ENCODE measurements around the gene XRCC5. TPM values are rescaled to one million over a fixed set of nuclear protein-coding genes. Genes with fewer than 3 reads are reported as not detected.

XRCC5 gene
- total RNA-seq, 1 experiment from 2014 or later = 534 TPM

DNA sequence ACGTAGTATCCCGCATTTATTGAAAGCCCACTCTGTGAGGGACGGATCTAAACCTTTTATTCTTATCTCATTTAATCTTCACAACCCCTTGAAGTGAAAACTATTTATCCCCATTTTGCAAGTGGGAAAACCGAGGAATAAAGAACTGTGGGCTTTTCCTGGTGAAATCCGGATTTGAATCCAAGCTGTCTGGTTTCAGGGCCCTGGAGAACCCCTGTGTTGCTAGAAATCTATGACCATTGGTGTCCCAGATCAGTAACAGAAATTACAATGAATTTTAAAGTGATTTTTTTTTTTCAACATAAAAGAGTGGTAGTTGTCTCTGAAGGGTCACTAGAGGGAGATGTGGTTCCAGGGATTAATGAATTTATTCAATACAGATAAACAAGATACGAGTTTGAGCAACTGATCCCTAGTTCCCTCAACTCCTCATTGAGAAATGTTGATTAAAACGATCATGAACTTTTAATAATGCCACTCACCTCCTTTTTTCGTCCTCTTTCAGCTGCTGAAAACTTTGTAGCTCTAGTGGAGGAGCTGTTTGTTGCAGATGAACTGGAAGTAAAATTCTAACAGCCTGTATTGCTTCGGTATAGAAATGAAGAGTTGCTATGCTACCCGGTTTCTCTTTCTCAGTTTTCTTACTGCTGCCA, 940 bp downstream of the XRCC5 start:
- Histone ChIP-seq H3K4me1 (ENCODE audit: insufficient read depth, low read length, poor library complexity, severe bottlenecking) (peaks cover 30% of the 10 kb centered on the region), H3K27me3 (replicated peaks; ENCODE audit: insufficient read depth, low read depth, low read length, poor library complexity) (no peaks in the 10 kb centered on the region), H3K4me3 (ENCODE audit: low read depth, low read length, poor library complexity, severe bottlenecking) (peak overlapping the region; percentile 72), H3K9me3 (ENCODE audit: low read depth, low read length, poor library complexity, severe bottlenecking) (no peaks in the 10 kb centered on the region), H3K36me3 (ENCODE audit: insufficient read depth, low read length, poor library complexity, severe bottlenecking) (peaks cover 43% of the 10 kb centered on the region), H3K27ac (ENCODE audit: low read depth, low read length, poor library complexity, severe bottlenecking) (peak overlapping the region; percentile 87)
- intact Hi-C loops (cut with micrococcal nuclease; ENCODE audit: unreplicated experiment) = no loop called here
- POLR2A ChIA-PET (ENCODE audit: low non-redundant PET) = no interaction called here
- TF ChIP-seq, protein P1, sequence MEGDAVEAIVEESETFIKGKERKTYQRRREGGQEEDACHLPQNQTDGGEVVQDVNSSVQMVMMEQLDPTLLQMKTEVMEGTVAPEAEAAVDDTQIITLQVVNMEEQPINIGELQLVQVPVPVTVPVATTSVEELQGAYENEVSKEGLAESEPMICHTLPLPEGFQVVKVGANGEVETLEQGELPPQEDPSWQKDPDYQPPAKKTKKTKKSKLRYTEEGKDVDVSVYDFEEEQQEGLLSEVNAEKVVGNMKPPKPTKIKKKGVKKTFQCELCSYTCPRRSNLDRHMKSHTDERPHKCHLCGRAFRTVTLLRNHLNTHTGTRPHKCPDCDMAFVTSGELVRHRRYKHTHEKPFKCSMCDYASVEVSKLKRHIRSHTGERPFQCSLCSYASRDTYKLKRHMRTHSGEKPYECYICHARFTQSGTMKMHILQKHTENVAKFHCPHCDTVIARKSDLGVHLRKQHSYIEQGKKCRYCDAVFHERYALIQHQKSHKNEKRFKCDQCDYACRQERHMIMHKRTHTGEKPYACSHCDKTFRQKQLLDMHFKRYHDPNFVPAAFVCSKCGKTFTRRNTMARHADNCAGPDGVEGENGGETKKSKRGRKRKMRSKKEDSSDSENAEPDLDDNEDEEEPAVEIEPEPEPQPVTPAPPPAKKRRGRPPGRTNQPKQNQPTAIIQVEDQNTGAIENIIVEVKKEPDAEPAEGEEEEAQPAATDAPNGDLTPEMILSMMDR (conservative IDR thresholded peaks at IDR 0.05; ENCODE audit: low read depth, low read length) = peak; percentile 58
- TF ChIP-seq EZH2 (IDR thresholded peaks at IDR 0.05; ENCODE audit: borderline replicate concordance, low read depth, low read length, poor library complexity, severe bottlenecking) = no peak
- TSS peak; percentile 52 for BruUV-seq (replicated peaks)
- CTCF ChIA-PET = interaction anchor here (0.7 kb wide), 1 partner anchor 9 kb away, joined by 3 read pairs; no protein-coding TSS in a partner anchor
- DNase-seq (ENCODE audit: low spot score) = peak; percentile 56

DNA sequence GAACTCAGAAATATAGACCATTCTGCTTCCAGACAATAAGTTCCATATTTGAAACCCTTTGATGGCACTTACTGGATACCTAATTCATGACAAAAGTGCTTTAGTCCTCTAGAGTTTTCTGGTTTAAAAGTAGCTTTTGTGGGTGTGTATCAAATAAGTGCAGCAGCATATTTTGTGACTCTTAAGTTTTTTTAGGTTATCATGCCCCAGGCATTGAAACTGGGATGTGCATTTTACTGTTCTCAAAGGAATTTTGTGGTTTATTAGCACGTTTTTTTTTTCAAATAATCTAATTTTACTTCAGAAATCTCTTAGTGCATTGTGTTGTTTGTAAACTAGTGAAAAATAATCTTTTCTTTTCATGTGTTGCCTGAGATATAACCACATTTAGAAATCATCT, 1.5 kb downstream of the XRCC5 start:
- H3K27ac ChIP-seq (ENCODE audit: low read depth, low read length, poor library complexity, severe bottlenecking) = peak overlapping the region; percentile 87
- ChIA-PET CTCF (interaction anchor here (0.7 kb wide), 1 partner anchor 9 kb away, joined by 3 read pairs; no protein-coding TSS in a partner anchor), POLR2A (ENCODE audit: low non-redundant PET) (no interaction called here)

DNA sequence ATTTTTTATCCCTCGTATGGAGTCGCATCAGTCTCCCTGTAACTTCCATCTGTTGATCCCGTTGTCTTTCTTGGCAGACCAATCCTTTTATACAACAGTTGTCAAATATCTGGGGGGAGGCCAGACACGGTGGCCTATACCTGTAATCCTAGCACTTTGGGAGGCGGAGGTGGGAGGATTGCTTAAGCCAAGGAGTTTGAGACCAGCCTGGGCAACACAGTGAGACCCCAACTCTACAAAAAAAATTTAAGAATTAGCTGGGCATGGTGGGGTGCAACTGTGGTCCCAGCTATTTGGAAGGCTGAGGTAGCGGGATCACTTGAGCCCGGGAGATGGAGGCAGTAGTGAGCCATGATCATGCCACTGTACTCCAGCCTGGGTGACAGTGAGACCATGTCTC, 2.0 kb downstream of the XRCC5 start:
- Histone ChIP-seq H3K4me3 (ENCODE audit: low read depth, low read length, poor library complexity, severe bottlenecking) (no peak overlapping the region), H3K9me3 (ENCODE audit: low read depth, low read length, poor library complexity, severe bottlenecking) (no peaks in the 10 kb centered on the region), H3K27me3 (replicated peaks; ENCODE audit: insufficient read depth, low read depth, low read length, poor library complexity) (no peaks in the 10 kb centered on the region), H3K27ac (ENCODE audit: low read depth, low read length, poor library complexity, severe bottlenecking) (peak overlapping the region; percentile 87), H3K4me1 (ENCODE audit: insufficient read depth, low read length, poor library complexity, severe bottlenecking) (peaks cover 40% of the 10 kb centered on the region), H3K36me3 (ENCODE audit: insufficient read depth, low read length, poor library complexity, severe bottlenecking) (peaks cover 47% of the 10 kb centered on the region)
- DNase-seq (ENCODE audit: low spot score) = no peak
- no TSS peak for BruUV-seq (replicated peaks)
- no peak for TF ChIP-seq EZH2 (IDR thresholded peaks at IDR 0.05; ENCODE audit: borderline replicate concordance, low read depth, low read length, poor library complexity, severe bottlenecking)
- TF ChIP-seq, protein P1 (conservative IDR thresholded peaks at IDR 0.05; ENCODE audit: low read depth, low read length) = no peak
- CTCF ChIA-PET = no interaction called here
- POLR2A ChIA-PET (ENCODE audit: low non-redundant PET) = no interaction called here
- intact Hi-C loops (cut with micrococcal nuclease; ENCODE audit: unreplicated experiment) = no loop called here

More for the DNA sequence above, 1.5 kb downstream of the XRCC5 start:
- no TSS peak for BruUV-seq (replicated peaks)
- TF ChIP-seq, protein P1 (conservative IDR thresholded peaks at IDR 0.05; ENCODE audit: low read depth, low read length) = no peak
- TF ChIP-seq EZH2 (IDR thresholded peaks at IDR 0.05; ENCODE audit: borderline replicate concordance, low read depth, low read length, poor library complexity, severe bottlenecking) = no peak
- H3K27me3 ChIP-seq (replicated peaks; ENCODE audit: insufficient read depth, low read depth, low read length, poor library complexity) = no peaks in the 10 kb centered on the region
- intact Hi-C loops (cut with micrococcal nuclease; ENCODE audit: unreplicated experiment) = no loop called here
- H3K36me3 ChIP-seq (ENCODE audit: insufficient read depth, low read length, poor library complexity, severe bottlenecking) = peaks cover 43% of the 10 kb centered on the region
- H3K9me3 ChIP-seq (ENCODE audit: low read depth, low read length, poor library complexity, severe bottlenecking) = no peaks in the 10 kb centered on the region
- H3K4me1 ChIP-seq (ENCODE audit: insufficient read depth, low read length, poor library complexity, severe bottlenecking) = peaks cover 35% of the 10 kb centered on the region
- no peak for DNase-seq (ENCODE audit: low spot score)
- peak overlapping the region; percentile 72 for H3K4me3 ChIP-seq (ENCODE audit: low read depth, low read length, poor library complexity, severe bottlenecking)
